Stomach (tissue), 9 donors: Measurements from ENCODE around the gene LMOD3. TPM values are rescaled to one million over a fixed set of nuclear protein-coding genes. Genes with fewer than 3 reads are reported as not detected.

ENCODE experiments used
- DNase-seq, 2 donors: peaks; one replicate each; pipeline versions ENCODE4 v3.0.0 to v3.0.0-alpha.2; 2013 to 2019
- H3K27ac ChIP-seq, 5 donors: fragments of 200-600 bp in 4 of 5; sonication (generic) in 4 of 5; one replicate each; pipeline ENCODE4 v1.5.1; 2013 to 2019; ENCODE audit warnings: mild to moderate bottlenecking in 1 of 5, moderate library complexity in 1 of 5
- H3K27me3 ChIP-seq, 3 donors: fragments of 200-600 bp; sonication (generic); one replicate each; pipeline ENCODE4 v1.5.1; 2017 to 2019; ENCODE audit warnings: mixed run types in 1 of 3
- H3K36me3 ChIP-seq, 4 donors: fragments of 200-600 bp; sonication (generic); 1 replicate in 3 of 4; 2 replicates in 1 of 4; pipeline ENCODE4 v1.5.1; 2016 to 2019
- H3K4me1 ChIP-seq, 4 donors: fragments of 200-600 bp; sonication (generic); one replicate each; pipeline ENCODE4 v1.5.1; 2016 to 2019
- H3K4me3 ChIP-seq, 4 donors: fragments of 200-600 bp; sonication (generic) in 3 of 4; one replicate each; pipeline ENCODE4 v1.5.1; 2016 to 2019; ENCODE audit warnings: mild to moderate bottlenecking in 1 of 4
- H3K9me3 ChIP-seq, 4 donors: fragments of 200-600 bp; sonication (generic); one replicate each; pipeline ENCODE4 v1.5.1; 2016 to 2019
- CTCF ChIP-seq, 7 experiments: fragments of 450-650 bp in 4 of 7; fragments of 200-600 bp in 3 of 7; sonication (generic) in 3 of 7; IDR thresholded peaks; one replicate each; pipeline ENCODE4 v1.5.1; 2016 to 2019; ENCODE audit warnings: antibody characterized with exemption in 7 of 7, control low read depth in 2 of 7, mild to moderate bottlenecking in 1 of 7
- EP300 ChIP-seq: sonication (generic); formaldehyde crosslinking; IDR thresholded peaks from one replicate; pipeline ENCODE4 v1.6.1; 2017; ENCODE audit warnings: antibody characterized with exemption
- POLR2A ChIP-seq, 4 donors: fragments of 450-650 bp; IDR thresholded peaks; one replicate each; pipeline ENCODE4 v1.6.1; 2016; ENCODE audit warnings: antibody characterized with exemption in 4 of 4, control low read depth in 2 of 4, mild to moderate bottlenecking in 1 of 4, moderate library complexity in 1 of 4
- POLR2AphosphoS5 ChIP-seq, 3 donors: sonication (generic); formaldehyde crosslinking; IDR thresholded peaks; one replicate each; pipeline ENCODE4 v1.6.1; 2016; ENCODE audit warnings: antibody characterized with exemption in 3 of 3
- WGBS, 5 donors: extraction: QIAGEN DNeasy Blood & Tissue Kit in 3 of 5; methylation state at CpG; one replicate each; pipeline versions ENCODE4 v1.1.5 to v1.1.7; 2013 to 2018; 5-methylcytosine and 5-hydroxymethylcytosine counted together
- intact Hi-C: fragments of 100-400 bp; cut with DNase I; formaldehyde crosslinking; loops from one replicate; pipeline ENCODE4 v1.15.1; 2023; ENCODE audit warnings: low total_unique reads
- polyA plus RNA-seq, 3 donors: library from polyadenylated mRNA; stranded (reverse); fragments of 200-250 nt; gene quantifications; one replicate each; pipeline ENCODE4 v1.2.3, GENCODE V29; 2013
- total RNA-seq, 5 donors: library from RNA; depleted of rRNA; stranded (reverse); fragments of >200 nt; gene quantifications; one replicate each; pipeline versions ENCODE4 v1.1.0 to v1.2.3, GENCODE V29; 2014 to 2016
- donor health status: healthy with polysubstance abuse.
- donor health status: Bipolar disorder and iron deficiency.
- donor health status: healthy.

The LMOD3 gene
- total and polyA plus RNA-seq, 8 donors: 0.18 to 4.9 (median 0.24) TPM; not detected in 4

GRCh38 chr3:69142797-69143454, 20.5 kb upstream of the LMOD3 start:
- H3K27me3 ChIP-seq: no peaks in the 10 kb centered on the region
- no peaks in the 10 kb centered on the region for H3K9me3 ChIP-seq
- H3K36me3 ChIP-seq: no peaks in the 10 kb centered on the region
- DNase-seq: no peak
- H3K4me3 ChIP-seq: no peak overlapping the region
- H3K27ac ChIP-seq: no peak overlapping the region
- TF ChIP-seq POLR2AphosphoS5 (IDR thresholded peaks at IDR 0.05) (no peak), EP300 (no peak), CTCF (IDR thresholded peaks at IDR 0.05) (no peak), POLR2A (IDR thresholded peaks at IDR 0.05) (no peak)
- WGBS, 5 donors: 58 to 64% (median 63%) methylated on average over 4 of the region's 4 CpGs
- H3K4me1 ChIP-seq: no peaks in the 10 kb centered on the region
- intact Hi-C loops: no loop called here

GRCh38 chr3:69142090-69142489, 19.7 kb upstream of the LMOD3 start:
- Histone ChIP-seq H3K27ac (no peak overlapping the region), H3K27me3 (no peaks in the 10 kb centered on the region), H3K9me3 (no peaks in the 10 kb centered on the region), H3K4me1 (no peaks in the 10 kb centered on the region), H3K4me3 (no peak overlapping the region), H3K36me3 (no peaks in the 10 kb centered on the region)
- DNase-seq: no peak
- WGBS, 5 donors: 41 to 46% (median 42%) methylated on average over 3 of the region's 3 CpGs
- intact Hi-C loops: no loop called here
- TF ChIP-seq CTCF (IDR thresholded peaks at IDR 0.05) (no peak), POLR2AphosphoS5 (IDR thresholded peaks at IDR 0.05) (no peak), EP300 (no peak), POLR2A (IDR thresholded peaks at IDR 0.05) (no peak)

- Histone ChIP-seq H3K9me3 (no peaks in the 10 kb centered on the region), H3K27ac (no peak overlapping the region), H3K36me3 (no peaks in the 10 kb centered on the region), H3K27me3 (no peaks in the 10 kb centered on the region), H3K4me1 (no peaks in the 10 kb centered on the region), H3K4me3 (no peak overlapping the region)
- DNase-seq: no peak
- TF ChIP-seq POLR2AphosphoS5 (IDR thresholded peaks at IDR 0.05): no peak
- no peak for TF ChIP-seq CTCF (IDR thresholded peaks at IDR 0.05)
- TF ChIP-seq EP300: no peak
- TF ChIP-seq POLR2A (IDR thresholded peaks at IDR 0.05): no peak
- intact Hi-C loops: no loop called here
Measured at GRCh38 chr3:69141313-69141712, 18.9 kb upstream of the LMOD3 start.

GRCh38 chr3:69137412-69137811, 15.0 kb upstream of the LMOD3 start:
- H3K36me3 ChIP-seq: no peaks in the 10 kb centered on the region
- no peak for TF ChIP-seq EP300
- no peak for TF ChIP-seq POLR2A (IDR thresholded peaks at IDR 0.05)
- TF ChIP-seq CTCF (IDR thresholded peaks at IDR 0.05): no peak
- TF ChIP-seq POLR2AphosphoS5 (IDR thresholded peaks at IDR 0.05): no peak
- DNase-seq: no peak
- no peaks in the 10 kb centered on the region for H3K4me1 ChIP-seq
- H3K27me3 ChIP-seq: no peaks in the 10 kb centered on the region
- no peak overlapping the region for H3K27ac ChIP-seq
- intact Hi-C loops: no loop called here
- H3K9me3 ChIP-seq: no peaks in the 10 kb centered on the region
- 87 to 100% (median 95%) methylated on average over 2 of the region's 2 CpGs for WGBS, 5 donors
- H3K4me3 ChIP-seq: no peak overlapping the region
